Glutamatergic neuron (in vitro differentiated cells): ENCODE measurements around the gene CDK5. TPM values are rescaled to one million over a fixed set of nuclear protein-coding genes. Genes with fewer than 3 reads are reported as not detected.

Experiments
- DNase-seq: peaks from one replicate; pipeline ENCODE4 v3.0.0; 2022
- H3K27ac Mint-ChIP-seq: one replicate; pipeline ENCODE4 v1.8.0; 2020; ENCODE audit warnings: mild to moderate bottlenecking, mixed read lengths, inconsistent platforms; ENCODE audit not compliant: unreplicated experiment
- H3K27me3 Mint-ChIP-seq: one replicate; pipeline ENCODE4 v1.8.0; 2020; ENCODE audit warnings: mild to moderate bottlenecking, moderate library complexity, mixed read lengths, inconsistent platforms; ENCODE audit not compliant: unreplicated experiment
- H3K36me3 Mint-ChIP-seq: one replicate; pipeline ENCODE4 v1.8.0; 2020; ENCODE audit warnings: mild to moderate bottlenecking, mixed read lengths, inconsistent platforms; ENCODE audit not compliant: unreplicated experiment
- H3K4me1 Mint-ChIP-seq: one replicate; pipeline ENCODE4 v1.8.0; 2020; ENCODE audit warnings: mild to moderate bottlenecking, low read depth, mixed read lengths, inconsistent platforms; ENCODE audit not compliant: unreplicated experiment
- H3K4me3 Mint-ChIP-seq: one replicate; pipeline ENCODE4 v1.8.0; 2020; ENCODE audit warnings: mild to moderate bottlenecking, mixed read lengths, inconsistent platforms; ENCODE audit not compliant: unreplicated experiment
- H3K9me3 Mint-ChIP-seq: one replicate; pipeline ENCODE4 v1.8.0; 2020; ENCODE audit warnings: mild to moderate bottlenecking, moderate library complexity, mixed read lengths, inconsistent platforms; ENCODE audit not compliant: unreplicated experiment
- CTCF ChIP-seq: fragments of 200-600 bp; sonication (generic); IDR thresholded peaks from one replicate; pipeline ENCODE4 v1.5.0; 2021; ENCODE audit not compliant: partially characterized antibody, unreplicated experiment
- total RNA-seq: library from RNA; stranded (reverse); fragmentation: NEBNext Ultra II Directional; extraction: Animal tissue kit (Norgen Biotek cat#: 25700); gene quantifications from one replicate; pipeline ENCODE4 v1.2.1, GENCODE V29; 2021; ENCODE audit not compliant: unreplicated experiment

CDK5 gene
- total RNA-seq, 1 donor from 2014 or later: 52.9 TPM

GRCh38 chr7:151006590-151007300 lies 51.0 kb downstream of the CDK5 start:
- Mint-ChIP-seq H3K4me1 (peaks cover 6% of the 10 kb centered on the region), H3K4me3 (no peak overlapping the region), H3K27ac (no peak overlapping the region), H3K27me3 (peaks cover 5% of the 10 kb centered on the region), H3K36me3 (no peaks in the 10 kb centered on the region), H3K9me3 (peaks cover 6% of the 10 kb centered on the region)
- TF ChIP-seq CTCF: no peak
- no peak for DNase-seq

GRCh38 chr7:151005566-151005965 lies 52.1 kb downstream of the CDK5 start:
- no peak overlapping the region for H3K4me3 Mint-ChIP-seq
- H3K27ac Mint-ChIP-seq: no peak overlapping the region
- H3K36me3 Mint-ChIP-seq: no peaks in the 10 kb centered on the region
- peaks cover 2% of the 10 kb centered on the region for H3K27me3 Mint-ChIP-seq
- peaks cover 6% of the 10 kb centered on the region for H3K9me3 Mint-ChIP-seq
- TF ChIP-seq CTCF: no peak
- H3K4me1 Mint-ChIP-seq: peaks cover 6% of the 10 kb centered on the region
- no peak for DNase-seq

Other genes with a start within 250 kb of the CDK5 start
- not detected for gene AOC1, start 205.4 kb downstream of the CDK5 start, total RNA-seq
- 73.7 TPM for gene KCNH2, start 79.6 kb downstream of the CDK5 start, total RNA-seq
- 0.86 TPM for gene NOS3, start 66.9 kb downstream of the CDK5 start, total RNA-seq
- gene ATG9B, start 33.4 kb downstream of the CDK5 start, total RNA-seq: 9.4 TPM
- gene ABCB8, start 29.4 kb downstream of the CDK5 start, total RNA-seq: 57.1 TPM
- gene ASIC3, start 9.4 kb downstream of the CDK5 start, total RNA-seq: 10.8 TPM
- 99.4 TPM for gene SLC4A2, start 1.7 kb upstream of the CDK5 start, total RNA-seq
- 64.7 TPM for gene FASTK, start 22.9 kb upstream of the CDK5 start, total RNA-seq
- 45.7 TPM for gene TMUB1, start 25.6 kb upstream of the CDK5 start, total RNA-seq
- gene AGAP3, start 28.6 kb upstream of the CDK5 start, total RNA-seq: 406 TPM
- gene GBX1, start 109.8 kb upstream of the CDK5 start, total RNA-seq: not detected
- gene ASB10, start 129.4 kb upstream of the CDK5 start, total RNA-seq: not detected
- gene H2BK1, start 152.6 kb upstream of the CDK5 start, total RNA-seq: not detected
- 39.1 TPM for gene ABCF2, start 169.3 kb upstream of the CDK5 start, total RNA-seq
- gene CHPF2, start 174.6 kb upstream of the CDK5 start, total RNA-seq: 38.1 TPM
- gene SMARCD3, start 190.8 kb upstream of the CDK5 start, total RNA-seq: 5.1 TPM